Measurements from ENCODE around the gene MKNK2. TPM values are rescaled to one million over a fixed set of nuclear protein-coding genes. Genes with fewer than 3 reads are reported as not detected.

The MKNK2 gene
- total and polyA plus RNA-seq, 2 of the 13 experiments (the other 11 are each of a cell fraction or from before 2014, with no cell fraction given) = 44.9 to 112 TPM

GRCh38 chr19:2057484-2058469 lies 6.7 kb upstream of the MKNK2 start (continued):
- TF ChIP-seq ZNF687 (CRISPR knock-in tag; IDR thresholded peaks at IDR 0.05) = peak; percentile 19; the same call in 1 of the 2 replicates
- peak; percentile 19 for TF ChIP-seq AGO2 (optimal IDR thresholded peaks at IDR 0.05; ENCODE audit: low read depth, low read length)
- no peak for TF ChIP-seq GMEB2 (CRISPR knock-in tag; IDR thresholded peaks at IDR 0.05; ENCODE audit: low read depth)
- TF ChIP-seq RBFOX2 (IDR thresholded peaks at IDR 0.05; ENCODE audit: low read depth, low read length) = 0 out of 2 replicates have a peak, but pooled peaks have one; percentile 22
- TF ChIP-seq GABPB1 (CRISPR knock-in tag; IDR thresholded peaks at IDR 0.05) = peak; percentile 6; the same call in 1 of the 2 replicates

Data from HepG2 (cell line).